ENCODE data around the gene GGA2. TPM values are rescaled to one million over a fixed set of nuclear protein-coding genes. Genes with fewer than 3 reads are reported as not detected.

The GGA2 gene
- total and polyA plus RNA-seq, 7 donors: 13.2 to 55.7 (median 29.6) TPM

DNA sequence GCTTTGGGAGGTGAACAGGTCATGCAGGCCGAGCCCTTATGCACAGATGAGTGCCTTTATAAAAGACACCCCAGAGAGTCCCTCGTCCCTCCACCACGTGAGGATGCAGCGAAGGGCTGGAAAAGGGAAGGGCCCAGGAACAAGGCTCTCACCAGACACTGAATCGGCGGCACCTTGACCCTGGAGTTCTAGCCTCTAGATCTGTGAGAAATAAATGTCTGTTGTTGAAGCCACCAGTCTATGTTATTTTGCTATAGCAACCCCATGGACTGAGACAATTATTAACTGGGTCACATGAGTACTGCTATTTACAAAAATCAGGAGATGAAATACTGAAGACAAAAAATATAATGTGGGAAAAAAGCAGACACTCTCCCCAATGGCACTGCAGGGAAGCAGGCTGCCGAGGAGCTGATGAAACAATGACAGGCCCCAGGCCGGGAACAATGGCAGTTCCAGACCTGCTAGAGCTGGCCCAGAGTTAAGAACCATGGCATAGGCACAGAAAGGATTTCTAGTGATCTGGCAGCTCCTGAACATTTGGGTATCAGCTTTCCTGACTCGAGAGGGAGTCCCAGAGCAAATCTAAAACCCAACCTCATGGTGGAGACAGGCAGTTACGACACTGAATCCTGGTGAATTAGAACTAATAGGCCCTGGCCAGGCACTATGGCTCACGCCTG lies 17.8 kb upstream of the GGA2 start:
- TF ChIP-seq POLR2A (IDR thresholded peaks at IDR 0.05) (no peak), POLR2AphosphoS5 (IDR thresholded peaks at IDR 0.05) (no peak), EP300 (IDR thresholded peaks at IDR 0.05) (no peak)
- TF ChIP-seq, protein P1, sequence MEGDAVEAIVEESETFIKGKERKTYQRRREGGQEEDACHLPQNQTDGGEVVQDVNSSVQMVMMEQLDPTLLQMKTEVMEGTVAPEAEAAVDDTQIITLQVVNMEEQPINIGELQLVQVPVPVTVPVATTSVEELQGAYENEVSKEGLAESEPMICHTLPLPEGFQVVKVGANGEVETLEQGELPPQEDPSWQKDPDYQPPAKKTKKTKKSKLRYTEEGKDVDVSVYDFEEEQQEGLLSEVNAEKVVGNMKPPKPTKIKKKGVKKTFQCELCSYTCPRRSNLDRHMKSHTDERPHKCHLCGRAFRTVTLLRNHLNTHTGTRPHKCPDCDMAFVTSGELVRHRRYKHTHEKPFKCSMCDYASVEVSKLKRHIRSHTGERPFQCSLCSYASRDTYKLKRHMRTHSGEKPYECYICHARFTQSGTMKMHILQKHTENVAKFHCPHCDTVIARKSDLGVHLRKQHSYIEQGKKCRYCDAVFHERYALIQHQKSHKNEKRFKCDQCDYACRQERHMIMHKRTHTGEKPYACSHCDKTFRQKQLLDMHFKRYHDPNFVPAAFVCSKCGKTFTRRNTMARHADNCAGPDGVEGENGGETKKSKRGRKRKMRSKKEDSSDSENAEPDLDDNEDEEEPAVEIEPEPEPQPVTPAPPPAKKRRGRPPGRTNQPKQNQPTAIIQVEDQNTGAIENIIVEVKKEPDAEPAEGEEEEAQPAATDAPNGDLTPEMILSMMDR (IDR thresholded peaks at IDR 0.05): no peak
- intact Hi-C loops (cut with DNase I): no loop called here
- DNase-seq: no peak
- Histone ChIP-seq H3K4me1 (no peaks in the 10 kb centered on the region), H3K36me3 (peaks cover 16 to 84% (median 37%) of the 10 kb centered on the region in 4 donors), H3K27ac (no peak overlapping the region), H3K9me3 (no peaks in the 10 kb centered on the region), H3K4me3 (no peak overlapping the region), H3K27me3 (no peaks in the 10 kb centered on the region)
- 80 to 88% methylated on average over 11 of the region's 11 CpGs for WGBS, 2 donors

DNA sequence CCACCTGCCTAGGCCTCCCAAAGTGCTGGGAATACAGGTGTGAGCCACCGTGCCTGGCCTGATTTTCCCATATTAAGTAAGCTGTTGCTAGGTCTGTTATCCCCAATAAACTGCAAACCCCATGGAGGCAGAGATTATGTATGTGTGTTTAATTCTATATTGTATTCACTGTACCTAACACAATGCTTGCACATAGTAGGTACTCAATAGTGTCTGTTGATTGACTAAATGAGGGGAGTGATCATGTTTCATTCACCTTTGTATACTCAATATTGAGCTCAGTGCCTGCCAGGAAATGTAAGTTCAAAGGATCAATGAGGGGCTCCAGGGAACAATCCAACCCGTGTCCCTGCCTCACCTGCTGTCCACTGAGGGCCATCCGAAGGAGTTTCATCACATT lies 14.6 kb upstream of the GGA2 start:
- Histone ChIP-seq H3K36me3 (peaks cover 9 to 73% (median 32%) of the 10 kb centered on the region in 4 donors), H3K4me3 (no peak overlapping the region), H3K27me3 (no peaks in the 10 kb centered on the region), H3K27ac (no peak overlapping the region), H3K4me1 (no peaks in the 10 kb centered on the region), H3K9me3 (no peaks in the 10 kb centered on the region)
- intact Hi-C loops (cut with DNase I): no loop called here
- no peak for TF ChIP-seq POLR2A (IDR thresholded peaks at IDR 0.05)
- TF ChIP-seq, protein P1 (IDR thresholded peaks at IDR 0.05): no peak
- no peak for TF ChIP-seq EP300 (IDR thresholded peaks at IDR 0.05)
- TF ChIP-seq POLR2AphosphoS5 (IDR thresholded peaks at IDR 0.05): no peak
- 95 to 98% methylated on average over 3 of the region's 3 CpGs for WGBS, 2 donors
- no peak for DNase-seq

- Histone ChIP-seq H3K27me3 (no peaks in the 10 kb centered on the region), H3K4me1 (no peaks in the 10 kb centered on the region), H3K27ac (no peak overlapping the region), H3K9me3 (no peaks in the 10 kb centered on the region), H3K4me3 (no peak overlapping the region), H3K36me3 (peaks cover 4 to 73% (median 25%) of the 10 kb centered on the region in 4 donors)
- TF ChIP-seq, protein P1 (IDR thresholded peaks at IDR 0.05): no peak
- no peak for TF ChIP-seq POLR2AphosphoS5 (IDR thresholded peaks at IDR 0.05)
- no peak for DNase-seq
- intact Hi-C loops (cut with DNase I): no loop called here
- 91% methylated on average over 7 of the region's 7 CpGs for WGBS, 2 donors
Measured at GRCh38 chr16:23523876-23524385, 13.6 kb upstream of the GGA2 start.

DNA sequence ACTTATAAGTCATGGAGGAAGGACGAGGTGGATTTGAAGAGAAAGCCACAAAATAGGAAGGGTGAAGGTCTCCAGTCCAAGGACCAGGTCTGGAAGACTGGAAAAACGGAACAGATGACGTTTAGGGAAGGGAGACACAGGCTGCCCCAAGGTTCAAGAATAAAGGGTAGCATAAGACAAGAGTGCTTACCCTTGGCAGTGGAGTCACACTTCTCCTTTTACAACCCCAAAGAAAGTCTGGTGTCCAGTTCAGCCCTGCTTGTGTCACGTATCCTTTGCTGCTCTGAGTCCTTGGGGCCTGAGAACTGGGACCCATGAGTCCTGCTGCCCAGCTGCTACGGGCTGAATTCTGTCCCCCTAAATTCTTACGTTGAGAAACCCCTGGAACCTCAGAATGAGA lies 13.0 kb upstream of the GGA2 start:
- WGBS, 2 donors: 93 to 95% methylated on average over 6 of the region's 6 CpGs
- Histone ChIP-seq H3K4me1 (no peaks in the 10 kb centered on the region), H3K27ac (no peak overlapping the region), H3K9me3 (no peaks in the 10 kb centered on the region), H3K27me3 (no peaks in the 10 kb centered on the region), H3K4me3 (no peak overlapping the region), H3K36me3 (peaks cover 4 to 67% (median 20%) of the 10 kb centered on the region in 4 donors)
- TF ChIP-seq, protein P1 (IDR thresholded peaks at IDR 0.05): no peak
- no peak for TF ChIP-seq POLR2AphosphoS5 (IDR thresholded peaks at IDR 0.05)
- TF ChIP-seq EP300 (IDR thresholded peaks at IDR 0.05): no peak
- TF ChIP-seq POLR2A (IDR thresholded peaks at IDR 0.05): no peak
- no peak for DNase-seq
- intact Hi-C loops (cut with DNase I): no loop called here

All from sigmoid colon (tissue), 7 donors.